SU-DHL-6 (cell line): Measurements from ENCODE around the gene LTBP1.

ENCODE experiments used
- EZH2phosphoT487 ChIP-seq: fragments of 200-600 bp; sonication (generic), shearing (Covaris generic); conservative IDR thresholded peaks from 2 replicates; pipeline ENCODE4 v1.6.1; 2018; ENCODE audit warnings: mild to moderate bottlenecking, antibody characterized with exemption, low read length, moderate library complexity, mixed read lengths
- TF ChIP-seq, protein P1 (sequence below): fragments of 200-600 bp; sonication (generic); IDR thresholded peaks from one replicate; pipeline ENCODE4 v1.5.1; 2017; ENCODE audit warnings: antibody characterized with exemption, mild to moderate bottlenecking, low read length, moderate library complexity; ENCODE audit not compliant: insufficient read depth, poor library complexity, severe bottlenecking

DNA sequence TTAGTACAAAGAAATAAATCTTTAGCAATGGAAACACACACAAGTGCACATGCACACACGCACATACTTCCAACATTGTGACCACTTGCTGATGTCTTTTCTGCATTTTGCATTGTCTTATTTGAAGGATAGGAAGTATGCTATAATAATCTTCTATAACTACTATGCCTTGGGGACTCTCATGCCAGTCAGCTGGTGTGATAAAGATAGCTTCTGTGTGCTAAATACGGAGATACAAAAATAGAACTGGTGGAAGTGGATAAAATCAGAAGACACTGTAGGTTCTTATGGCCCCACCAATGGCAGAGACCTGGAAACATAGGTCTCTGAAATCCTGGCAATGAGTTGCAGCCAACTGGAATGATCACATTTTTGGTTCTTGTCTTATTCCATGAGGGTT lies 498.2 kb downstream of the LTBP1 start:
- TF ChIP-seq, protein P1, sequence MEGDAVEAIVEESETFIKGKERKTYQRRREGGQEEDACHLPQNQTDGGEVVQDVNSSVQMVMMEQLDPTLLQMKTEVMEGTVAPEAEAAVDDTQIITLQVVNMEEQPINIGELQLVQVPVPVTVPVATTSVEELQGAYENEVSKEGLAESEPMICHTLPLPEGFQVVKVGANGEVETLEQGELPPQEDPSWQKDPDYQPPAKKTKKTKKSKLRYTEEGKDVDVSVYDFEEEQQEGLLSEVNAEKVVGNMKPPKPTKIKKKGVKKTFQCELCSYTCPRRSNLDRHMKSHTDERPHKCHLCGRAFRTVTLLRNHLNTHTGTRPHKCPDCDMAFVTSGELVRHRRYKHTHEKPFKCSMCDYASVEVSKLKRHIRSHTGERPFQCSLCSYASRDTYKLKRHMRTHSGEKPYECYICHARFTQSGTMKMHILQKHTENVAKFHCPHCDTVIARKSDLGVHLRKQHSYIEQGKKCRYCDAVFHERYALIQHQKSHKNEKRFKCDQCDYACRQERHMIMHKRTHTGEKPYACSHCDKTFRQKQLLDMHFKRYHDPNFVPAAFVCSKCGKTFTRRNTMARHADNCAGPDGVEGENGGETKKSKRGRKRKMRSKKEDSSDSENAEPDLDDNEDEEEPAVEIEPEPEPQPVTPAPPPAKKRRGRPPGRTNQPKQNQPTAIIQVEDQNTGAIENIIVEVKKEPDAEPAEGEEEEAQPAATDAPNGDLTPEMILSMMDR, result no peak
- TF ChIP-seq EZH2phosphoT487, result no peak
